ENCODE data around the gene MTFR1L. TPM values are rescaled to one million over a fixed set of nuclear protein-coding genes. Genes with fewer than 3 reads are reported as not detected.

MTFR1L gene
- total RNA-seq, 1 donor from 2014 or later = 30.0 TPM

DNA sequence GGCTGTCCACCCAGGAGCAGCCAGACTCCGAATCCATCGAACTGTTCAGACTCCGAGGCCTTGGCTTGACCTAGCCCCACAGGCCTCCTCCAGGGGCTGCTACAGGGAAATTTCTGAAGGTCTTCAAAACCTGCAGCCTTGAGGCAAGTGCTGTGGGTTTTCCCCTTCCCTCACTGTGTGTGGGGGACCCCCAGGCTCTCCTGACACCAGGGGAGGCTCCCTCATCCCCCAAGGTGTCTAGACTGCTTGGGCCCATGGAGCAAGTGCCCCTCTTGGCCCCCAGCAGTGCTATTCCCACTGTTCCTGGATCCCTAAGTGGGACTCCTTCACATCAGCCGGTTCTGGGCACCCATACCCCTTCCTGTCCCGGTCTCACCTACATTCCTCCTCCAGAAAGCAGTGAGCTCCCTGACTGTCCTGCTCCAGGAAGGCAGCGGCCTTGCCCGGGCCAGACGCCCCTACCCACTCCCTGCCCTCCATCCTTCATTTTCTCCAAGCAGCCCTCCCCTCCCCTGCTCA is 54.9 kb downstream of the MTFR1L start:
- no peak for DNase-seq

DNA sequence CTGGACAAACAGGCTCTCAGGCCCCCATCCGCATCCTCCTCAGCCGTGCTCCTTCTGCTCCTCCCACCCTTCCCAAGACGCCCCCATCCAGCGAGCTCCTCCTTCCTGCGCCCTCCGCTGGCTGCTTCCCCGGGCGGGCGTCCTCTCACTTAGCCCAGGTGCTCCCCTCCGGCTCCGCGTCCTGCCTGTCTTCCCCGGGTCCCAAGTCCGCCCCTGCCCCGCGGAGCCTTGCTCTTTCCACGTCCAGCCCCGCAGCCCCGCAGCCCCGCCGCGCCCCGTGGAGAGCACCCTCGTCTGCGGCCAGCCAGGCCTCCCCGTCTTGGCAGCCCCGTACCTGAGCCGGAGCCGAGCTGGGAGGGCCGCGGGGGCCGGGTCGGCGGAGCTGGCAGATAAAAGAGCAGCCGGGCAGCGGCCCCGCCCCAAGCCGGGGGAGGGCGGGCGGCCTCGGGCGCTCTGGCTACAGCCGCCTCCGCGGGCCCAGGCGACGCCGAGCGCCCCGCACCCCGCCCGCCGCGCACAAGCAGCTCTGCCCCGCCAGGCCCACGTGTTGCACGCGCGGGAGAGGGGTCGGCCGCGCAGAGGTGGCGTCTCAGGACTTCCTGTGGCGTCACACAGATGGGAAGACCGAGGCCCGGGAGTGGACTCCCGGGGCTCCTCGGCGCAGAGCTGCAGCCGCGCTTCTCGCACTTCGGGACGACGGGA is 55.6 kb downstream of the MTFR1L start, which contains the start of gene PAQR7:
PAQR7 (minus strand) TSS at position 555 of the 702 bp plus-strand sequence. CDS start 11,869 bp downstream, outside the sequence.
- peaks cover 20% of the 10 kb centered on the region for H3K27me3 Mint-ChIP-seq
- peak within 1 kb of the TSS; percentile 58 for H3K27ac Mint-ChIP-seq
- intact Hi-C loops (cut with micrococcal nuclease) = loop anchor here (2.0 kb wide), 1 partner anchor 15 kb away; no protein-coding TSS in a partner anchor
- peaks cover 5% of the 10 kb centered on the region for H3K4me1 Mint-ChIP-seq
- DNase-seq = peak; percentile 91
- H3K36me3 Mint-ChIP-seq (ENCODE audit: low read depth) = peaks cover 2% of the 10 kb centered on the region
- peak within 1 kb of the TSS; percentile 93 for H3K4me3 Mint-ChIP-seq
- H3K9me3 Mint-ChIP-seq = no peaks in the 10 kb centered on the region

More for the DNA sequence above, 54.9 kb downstream of the MTFR1L start:
- H3K4me3 Mint-ChIP-seq = peak overlapping the region; percentile 93
- no peaks in the 10 kb centered on the region for H3K9me3 Mint-ChIP-seq
- peak overlapping the region; percentile 58 for H3K27ac Mint-ChIP-seq
- intact Hi-C loops (cut with micrococcal nuclease) = loop anchor here (2.0 kb wide), 1 partner anchor 14 kb away; no protein-coding TSS in a partner anchor
- peaks cover 20% of the 10 kb centered on the region for H3K27me3 Mint-ChIP-seq
- H3K36me3 Mint-ChIP-seq (ENCODE audit: low read depth) = peaks cover 2% of the 10 kb centered on the region
- H3K4me1 Mint-ChIP-seq = peaks cover 5% of the 10 kb centered on the region

DNA sequence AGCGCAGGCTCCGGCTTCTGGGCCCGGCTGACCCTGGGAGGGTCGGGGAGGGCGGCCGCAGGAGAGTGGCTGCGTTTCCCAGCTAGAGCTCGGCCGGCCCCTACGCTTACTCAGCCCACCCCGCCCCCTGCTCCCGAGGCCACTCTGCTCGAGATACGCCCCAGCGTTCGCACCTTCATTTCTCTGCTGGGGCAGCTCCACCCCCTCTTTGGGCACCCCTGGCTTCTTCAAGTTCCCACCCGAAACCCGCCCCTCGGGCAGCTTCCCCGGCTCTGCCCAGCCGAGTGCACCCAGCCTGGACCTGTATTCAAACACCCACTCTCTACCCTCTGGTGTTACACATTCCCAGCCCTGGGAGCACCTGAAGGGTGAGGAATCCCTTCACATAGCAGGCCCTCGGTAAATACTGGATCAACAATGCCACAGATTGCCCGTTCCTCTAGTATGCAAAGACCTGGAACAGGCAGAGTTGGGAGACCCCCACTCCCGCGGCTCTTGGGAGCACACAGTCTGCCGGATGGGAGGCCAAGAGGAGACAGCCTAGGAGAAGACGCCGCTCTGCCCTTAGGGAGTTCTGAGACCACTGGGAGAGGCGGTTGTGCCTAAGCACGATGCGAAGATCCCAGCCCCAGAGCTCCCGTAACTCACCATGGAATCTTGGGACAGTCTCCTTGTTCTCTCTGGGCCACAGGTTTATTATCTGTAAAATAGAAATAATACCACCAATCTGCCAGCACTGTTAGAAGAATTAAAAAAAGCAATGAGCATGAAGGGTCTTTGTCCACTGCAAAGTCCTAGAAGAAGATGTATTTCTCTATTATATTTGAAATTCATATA is 56.3 kb downstream of the MTFR1L start:
- Mint-ChIP-seq H3K9me3 (no peaks in the 10 kb centered on the region), H3K27me3 (peaks cover 20% of the 10 kb centered on the region), H3K27ac (no peak overlapping the region), H3K4me3 (peak overlapping the region; percentile 75), H3K4me1 (peaks cover 5% of the 10 kb centered on the region), H3K36me3 (ENCODE audit: low read depth) (peaks cover 2% of the 10 kb centered on the region)
- no peak for DNase-seq
- intact Hi-C loops (cut with micrococcal nuclease) = loop anchor here (2.0 kb wide), 1 partner anchor 15 kb away; no protein-coding TSS in a partner anchor

DNA sequence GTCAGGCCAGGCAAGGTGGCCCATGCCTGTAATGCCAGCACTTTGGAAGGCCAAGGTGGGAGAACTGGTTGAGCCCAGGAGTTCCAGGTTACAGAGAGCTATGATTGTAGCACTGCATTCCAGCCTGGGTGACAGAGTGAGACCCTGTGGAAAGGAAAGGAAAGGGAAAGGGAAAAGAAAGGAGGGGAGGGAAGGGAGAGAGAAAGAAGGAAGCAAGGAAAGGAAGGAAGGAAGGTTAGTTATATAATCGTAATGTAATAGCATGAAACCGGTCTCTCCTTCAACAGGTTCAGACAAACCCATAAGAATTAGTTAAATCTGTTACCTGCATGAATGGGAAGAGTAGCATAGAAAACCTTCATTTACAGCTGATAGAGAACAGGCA is 56.9 kb downstream of the MTFR1L start:
- Mint-ChIP-seq H3K9me3 (no peaks in the 10 kb centered on the region), H3K27me3 (peaks cover 20% of the 10 kb centered on the region), H3K4me3 (no peak overlapping the region), H3K4me1 (peaks cover 5% of the 10 kb centered on the region), H3K36me3 (ENCODE audit: low read depth) (peaks cover 2% of the 10 kb centered on the region), H3K27ac (no peak overlapping the region)
- intact Hi-C loops (cut with micrococcal nuclease) = no loop called here
- DNase-seq = no peak

DNA sequence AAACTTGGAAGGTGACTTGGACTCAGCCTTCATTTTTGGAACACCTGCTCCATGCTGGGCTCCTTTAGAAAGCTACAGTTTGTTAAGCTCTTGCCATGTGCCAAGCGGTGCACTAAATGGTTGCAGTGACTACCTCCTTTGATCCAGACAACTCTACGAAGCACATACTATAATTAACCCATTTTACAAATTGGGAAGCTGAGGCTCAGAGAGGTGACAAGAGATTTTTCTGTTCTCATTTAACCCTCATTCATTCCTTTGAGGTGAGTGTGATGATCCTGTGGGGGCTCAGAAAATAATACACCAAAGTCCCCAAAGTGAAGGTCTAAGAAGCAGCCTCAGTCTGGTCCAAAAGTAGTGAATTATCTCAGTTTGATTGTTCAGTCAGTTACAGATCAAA is 57.4 kb downstream of the MTFR1L start:
- Mint-ChIP-seq H3K27me3 (peaks cover 20% of the 10 kb centered on the region), H3K9me3 (no peaks in the 10 kb centered on the region), H3K27ac (no peak overlapping the region), H3K36me3 (ENCODE audit: low read depth) (peaks cover 2% of the 10 kb centered on the region), H3K4me3 (no peak overlapping the region), H3K4me1 (peaks cover 5% of the 10 kb centered on the region)
- intact Hi-C loops (cut with micrococcal nuclease) = no loop called here
- no peak for DNase-seq

DNA sequence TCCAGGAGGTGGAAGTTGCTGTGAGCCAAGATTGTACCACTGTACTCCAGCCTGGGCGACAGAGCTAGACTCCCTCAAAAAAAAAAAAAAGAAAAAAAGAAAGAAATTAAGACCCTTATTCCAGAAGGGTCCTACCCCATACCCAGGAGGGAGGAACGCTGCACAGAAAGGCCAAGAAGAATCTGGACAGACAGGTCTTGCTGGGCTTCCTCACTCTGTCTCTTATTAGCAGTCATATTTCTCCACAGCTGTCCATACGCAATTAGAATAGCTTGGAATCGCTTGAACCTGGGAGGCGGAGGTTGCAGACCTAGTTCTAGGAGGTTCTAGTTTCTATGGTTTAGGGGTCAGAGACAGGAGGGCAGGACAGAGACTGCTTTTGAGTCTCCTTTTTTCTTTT is 58.9 kb downstream of the MTFR1L start:
- Mint-ChIP-seq H3K4me3 (no peak overlapping the region), H3K27ac (no peak overlapping the region), H3K36me3 (ENCODE audit: low read depth) (no peaks in the 10 kb centered on the region), H3K27me3 (peaks cover 20% of the 10 kb centered on the region), H3K4me1 (peaks cover 5% of the 10 kb centered on the region), H3K9me3 (no peaks in the 10 kb centered on the region)
- no peak for DNase-seq
- intact Hi-C loops (cut with micrococcal nuclease) = no loop called here

DNA sequence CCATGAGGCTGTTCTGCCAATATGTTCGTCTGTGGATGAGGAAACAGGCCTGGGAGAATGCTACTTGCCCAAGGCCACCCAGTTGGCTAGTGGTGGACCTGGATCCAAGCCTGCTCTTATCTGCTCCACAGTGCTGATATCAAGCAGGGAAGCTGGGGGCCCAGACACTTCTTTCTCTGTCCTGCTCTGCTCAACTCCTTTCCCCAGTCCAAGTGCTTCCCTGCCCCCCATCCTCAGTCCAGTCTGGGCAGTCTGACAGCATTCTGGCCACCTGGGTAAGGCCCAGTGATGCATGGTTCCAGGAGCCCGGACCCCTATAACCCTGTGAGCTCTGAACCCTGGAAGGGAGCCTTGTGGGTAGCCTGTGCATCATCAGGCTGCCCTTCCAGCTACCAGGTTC is 59.9 kb downstream of the MTFR1L start:
- H3K36me3 Mint-ChIP-seq (ENCODE audit: low read depth) = no peaks in the 10 kb centered on the region
- H3K27me3 Mint-ChIP-seq = peaks cover 20% of the 10 kb centered on the region
- H3K27ac Mint-ChIP-seq = no peak overlapping the region
- intact Hi-C loops (cut with micrococcal nuclease) = no loop called here
- no peaks in the 10 kb centered on the region for H3K9me3 Mint-ChIP-seq
- H3K4me3 Mint-ChIP-seq = no peak overlapping the region
- H3K4me1 Mint-ChIP-seq = peaks cover 5% of the 10 kb centered on the region
- no peak for DNase-seq

DNA sequence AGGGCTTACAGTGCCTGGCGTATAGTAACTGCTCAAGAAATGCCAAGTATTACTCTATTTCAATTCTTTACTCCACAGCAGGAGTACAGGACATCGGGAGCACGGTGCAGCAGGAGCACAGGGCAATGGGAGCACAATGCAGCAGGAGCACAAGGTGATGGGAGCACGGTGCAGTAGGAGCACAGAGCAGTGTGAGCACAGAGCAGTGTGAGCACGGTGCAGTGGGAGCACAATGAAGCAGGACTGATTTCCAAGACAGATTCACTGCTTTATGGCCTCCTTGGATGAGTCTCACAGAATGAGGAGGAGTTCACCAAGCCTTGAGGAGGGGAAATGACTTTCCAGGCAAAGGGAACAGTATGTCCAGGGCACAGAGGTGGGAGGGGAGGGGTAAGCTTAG is 60.8 kb downstream of the MTFR1L start:
- H3K4me3 Mint-ChIP-seq = no peak overlapping the region
- no peaks in the 10 kb centered on the region for H3K36me3 Mint-ChIP-seq (ENCODE audit: low read depth)
- peaks cover 16% of the 10 kb centered on the region for H3K27me3 Mint-ChIP-seq
- intact Hi-C loops (cut with micrococcal nuclease) = no loop called here
- no peak overlapping the region for H3K27ac Mint-ChIP-seq
- DNase-seq = no peak
- H3K4me1 Mint-ChIP-seq = peaks cover 2% of the 10 kb centered on the region
- H3K9me3 Mint-ChIP-seq = no peaks in the 10 kb centered on the region

DNA sequence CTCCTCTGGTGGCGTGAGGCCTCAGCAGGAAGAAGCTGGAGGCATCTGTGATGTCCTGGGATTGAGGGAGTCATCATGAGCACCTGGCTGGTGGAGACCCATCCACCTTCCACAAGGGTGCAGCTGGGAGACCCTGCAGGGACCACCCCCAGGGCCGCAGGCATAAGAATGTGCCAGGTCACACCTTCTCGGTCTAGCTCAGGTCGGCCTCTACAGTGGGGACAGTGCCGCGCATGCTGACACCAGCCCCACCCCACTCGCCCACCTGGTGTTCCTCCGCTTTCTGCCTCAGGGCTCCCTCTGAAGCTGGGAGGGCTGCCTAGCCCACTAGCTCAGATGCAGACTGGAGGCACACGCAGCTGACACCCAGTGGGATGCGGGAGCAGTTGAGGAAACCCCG is 61.5 kb downstream of the MTFR1L start:
- Mint-ChIP-seq H3K36me3 (ENCODE audit: low read depth) (no peaks in the 10 kb centered on the region), H3K27ac (no peak overlapping the region), H3K4me3 (no peak overlapping the region), H3K4me1 (peaks cover 2% of the 10 kb centered on the region), H3K27me3 (peaks cover 12% of the 10 kb centered on the region), H3K9me3 (no peaks in the 10 kb centered on the region)
- no peak for DNase-seq
- intact Hi-C loops (cut with micrococcal nuclease) = no loop called here

Other genes starting within 250 kb of the MTFR1L start
- 2.2 and 2.9 TPM in 2 replicates for gene MAN1C1, start 203.2 kb upstream of the MTFR1L start, total RNA-seq
- gene SELENON, start 19.8 kb upstream of the MTFR1L start, total RNA-seq = 8.2 and 9.9 TPM in 2 replicates
- gene AUNIP, start 39.5 kb downstream of the MTFR1L start, total RNA-seq = 12.0 and 13.9 TPM in 2 replicates
- gene PAQR7, start 55.8 kb downstream of the MTFR1L start, total RNA-seq = 6.6 and 6.8 TPM in 2 replicates
- gene STMN1, start 86.5 kb downstream of the MTFR1L start, total RNA-seq = 247 and 255 TPM in 2 replicates
- gene PAFAH2, start 178.1 kb downstream of the MTFR1L start, total RNA-seq = 6.8 and 7.6 TPM in 2 replicates
- not detected in 2 replicates for gene EXTL1, start 201.8 kb downstream of the MTFR1L start, total RNA-seq
- not detected in 2 replicates for gene SLC30A2, start 226.2 kb downstream of the MTFR1L start, total RNA-seq
- not detected in 2 replicates for gene TRIM63, start 247.7 kb downstream of the MTFR1L start, total RNA-seq

Measured in activated CD4-positive, alpha-beta T cell treated with anti-CD3 and anti-CD28 coated beads, Interleukin-2, amount 10 ng/mL, durations not matched to agents 24 days and 14 days (primary cell).